ENCODE data around the gene PRKCA.

DNA sequence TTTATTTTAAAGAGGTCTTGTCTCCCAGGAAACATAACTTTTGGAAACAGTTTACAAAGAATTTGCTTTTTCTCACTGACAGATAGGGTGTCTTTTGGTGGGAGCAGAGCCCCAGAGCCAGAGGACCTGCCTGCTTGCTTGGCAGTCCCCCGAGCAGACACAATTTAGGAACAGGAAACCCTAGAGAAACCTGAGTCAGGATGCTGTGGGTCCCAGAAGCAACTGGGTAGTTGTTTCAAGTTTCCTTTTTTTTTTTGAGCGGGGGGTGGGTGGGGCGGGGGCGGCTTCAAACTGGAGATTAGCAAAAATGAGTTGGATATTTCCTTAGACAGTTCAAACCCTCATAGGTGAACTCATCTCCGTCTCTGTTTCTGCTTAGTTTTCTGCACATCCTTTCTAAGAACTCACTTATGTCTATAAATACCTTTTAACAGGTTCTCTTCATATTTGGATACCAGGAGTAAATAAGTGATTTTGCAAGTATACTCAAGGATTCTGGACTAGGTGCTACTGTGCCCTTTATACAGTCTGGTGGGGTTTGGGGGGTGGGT is 135.1 kb downstream of the PRKCA start:
- TF ChIP-seq ZC3H10 (CRISPR knock-in tag; IDR thresholded peaks at IDR 0.05), result no peak
- TF ChIP-seq, protein P1, sequence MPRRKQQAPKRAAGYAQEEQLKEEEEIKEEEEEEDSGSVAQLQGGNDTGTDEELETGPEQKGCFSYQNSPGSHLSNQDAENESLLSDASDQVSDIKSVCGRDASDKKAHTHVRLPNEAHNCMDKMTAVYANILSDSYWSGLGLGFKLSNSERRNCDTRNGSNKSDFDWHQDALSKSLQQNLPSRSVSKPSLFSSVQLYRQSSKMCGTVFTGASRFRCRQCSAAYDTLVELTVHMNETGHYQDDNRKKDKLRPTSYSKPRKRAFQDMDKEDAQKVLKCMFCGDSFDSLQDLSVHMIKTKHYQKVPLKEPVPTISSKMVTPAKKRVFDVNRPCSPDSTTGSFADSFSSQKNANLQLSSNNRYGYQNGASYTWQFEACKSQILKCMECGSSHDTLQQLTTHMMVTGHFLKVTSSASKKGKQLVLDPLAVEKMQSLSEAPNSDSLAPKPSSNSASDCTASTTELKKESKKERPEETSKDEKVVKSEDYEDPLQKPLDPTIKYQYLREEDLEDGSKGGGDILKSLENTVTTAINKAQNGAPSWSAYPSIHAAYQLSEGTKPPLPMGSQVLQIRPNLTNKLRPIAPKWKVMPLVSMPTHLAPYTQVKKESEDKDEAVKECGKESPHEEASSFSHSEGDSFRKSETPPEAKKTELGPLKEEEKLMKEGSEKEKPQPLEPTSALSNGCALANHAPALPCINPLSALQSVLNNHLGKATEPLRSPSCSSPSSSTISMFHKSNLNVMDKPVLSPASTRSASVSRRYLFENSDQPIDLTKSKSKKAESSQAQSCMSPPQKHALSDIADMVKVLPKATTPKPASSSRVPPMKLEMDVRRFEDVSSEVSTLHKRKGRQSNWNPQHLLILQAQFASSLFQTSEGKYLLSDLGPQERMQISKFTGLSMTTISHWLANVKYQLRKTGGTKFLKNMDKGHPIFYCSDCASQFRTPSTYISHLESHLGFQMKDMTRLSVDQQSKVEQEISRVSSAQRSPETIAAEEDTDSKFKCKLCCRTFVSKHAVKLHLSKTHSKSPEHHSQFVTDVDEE (CRISPR knock-in tag; IDR thresholded peaks at IDR 0.05), result no peak
